ENCODE results near the gene VASN. TPM values are rescaled to one million over a fixed set of nuclear protein-coding genes. Genes with fewer than 3 reads are reported as not detected.
A peak's percentile ranks its signal among the peaks of the same experiment; 100 is the strongest.

Gene VASN
- total and polyA plus RNA-seq, 2 donors from 2014 or later = 75.7 to 82.7 TPM

- H3K9me3 ChIP-seq (ENCODE audit: control insufficient read depth in 2 of 3, insufficient read depth in 1 of 3, low read length in 3 of 3) = no peaks in the 10 kb centered on the region
- DNase-seq = peak in 1 of 5 donors; percentile 50
- TF ChIP-seq, protein P1, sequence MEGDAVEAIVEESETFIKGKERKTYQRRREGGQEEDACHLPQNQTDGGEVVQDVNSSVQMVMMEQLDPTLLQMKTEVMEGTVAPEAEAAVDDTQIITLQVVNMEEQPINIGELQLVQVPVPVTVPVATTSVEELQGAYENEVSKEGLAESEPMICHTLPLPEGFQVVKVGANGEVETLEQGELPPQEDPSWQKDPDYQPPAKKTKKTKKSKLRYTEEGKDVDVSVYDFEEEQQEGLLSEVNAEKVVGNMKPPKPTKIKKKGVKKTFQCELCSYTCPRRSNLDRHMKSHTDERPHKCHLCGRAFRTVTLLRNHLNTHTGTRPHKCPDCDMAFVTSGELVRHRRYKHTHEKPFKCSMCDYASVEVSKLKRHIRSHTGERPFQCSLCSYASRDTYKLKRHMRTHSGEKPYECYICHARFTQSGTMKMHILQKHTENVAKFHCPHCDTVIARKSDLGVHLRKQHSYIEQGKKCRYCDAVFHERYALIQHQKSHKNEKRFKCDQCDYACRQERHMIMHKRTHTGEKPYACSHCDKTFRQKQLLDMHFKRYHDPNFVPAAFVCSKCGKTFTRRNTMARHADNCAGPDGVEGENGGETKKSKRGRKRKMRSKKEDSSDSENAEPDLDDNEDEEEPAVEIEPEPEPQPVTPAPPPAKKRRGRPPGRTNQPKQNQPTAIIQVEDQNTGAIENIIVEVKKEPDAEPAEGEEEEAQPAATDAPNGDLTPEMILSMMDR (IDR thresholded peaks at IDR 0.05; ENCODE audit: borderline replicate concordance, extremely low read depth, insufficient read depth) = no peak
- no peak overlapping the region for H3K9ac ChIP-seq (ENCODE audit: low read length in 3 of 3)
- peak overlapping the region in 1 of 2 donors; percentile 6 for H3K27ac ChIP-seq (ENCODE audit: low read depth in 2 of 2, low read length in 2 of 2)
- no peak for FAIRE-seq
- no peaks in the 10 kb centered on the region for H3K27me3 ChIP-seq (ENCODE audit: control insufficient read depth, insufficient read depth, low read length)
- peaks cover 0 to 4% (median 0%) of the 10 kb centered on the region in 3 donors for H3K36me3 ChIP-seq (ENCODE audit: control insufficient read depth in 2 of 3, insufficient read depth in 3 of 3, low read length in 3 of 3)
- intact Hi-C loops (cut with DNase I) = no loop called here
- H3K4me3 ChIP-seq (ENCODE audit: low read length in 3 of 3) = no peak overlapping the region
- peaks cover 0 to 3% (median 0%) of the 10 kb centered on the region in 3 donors for H3K4me1 ChIP-seq (ENCODE audit: control insufficient read depth in 2 of 3, insufficient read depth in 2 of 3, low read depth in 1 of 3, low read length in 3 of 3)
Measured at GRCh38 chr16:4344983-4345835, 26.4 kb upstream of the VASN start.

DNA sequence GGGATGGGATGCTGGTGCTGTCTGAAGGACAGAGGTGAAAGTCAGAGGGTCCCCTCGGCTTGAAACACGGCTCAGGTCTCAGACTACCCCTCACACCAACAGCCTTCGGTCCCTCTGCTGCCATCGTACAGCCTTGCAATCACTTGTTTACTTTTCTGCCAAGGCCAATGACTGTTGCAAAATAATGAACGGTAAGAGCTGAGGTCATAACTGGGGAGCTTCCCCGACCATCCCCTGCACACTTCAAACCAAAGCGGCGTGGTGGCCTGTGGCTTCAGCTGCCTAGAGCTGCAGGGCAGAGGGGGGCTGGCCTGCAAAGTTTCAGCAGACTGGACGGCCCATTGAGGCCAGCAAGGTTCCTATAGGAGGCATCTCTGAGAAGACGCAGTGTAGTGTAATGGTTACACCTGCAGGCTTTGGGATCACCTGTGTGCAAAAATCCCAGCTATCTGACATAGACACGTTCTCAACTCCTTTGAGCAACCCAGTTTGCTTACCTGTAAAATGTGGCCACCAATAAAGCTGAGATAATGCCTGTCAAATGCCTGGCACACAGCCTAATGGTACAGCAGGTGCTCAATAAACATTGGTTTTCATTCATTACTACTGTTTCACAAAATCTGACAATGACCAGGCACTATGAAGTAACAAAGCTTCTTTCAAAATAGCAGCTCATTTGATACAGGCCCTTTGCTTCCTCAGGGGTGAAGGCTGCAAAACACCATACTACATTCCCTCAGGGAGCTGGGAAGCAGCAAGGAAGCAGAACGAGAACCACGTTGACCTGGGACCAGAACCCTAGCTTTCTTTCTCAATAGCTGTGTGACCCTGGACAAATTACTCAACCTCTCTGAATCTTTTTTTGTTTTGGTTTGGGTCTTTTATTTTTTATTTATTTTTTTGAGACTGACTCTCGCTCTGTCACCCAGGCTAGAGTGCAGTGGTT lies 25.5 kb upstream of the VASN start:
- TF ChIP-seq, protein P1 (IDR thresholded peaks at IDR 0.05; ENCODE audit: borderline replicate concordance, extremely low read depth, insufficient read depth) = no peak
- H3K27me3 ChIP-seq (ENCODE audit: control insufficient read depth, insufficient read depth, low read length) = no peaks in the 10 kb centered on the region
- no peak for DNase-seq
- no peak overlapping the region for H3K27ac ChIP-seq (ENCODE audit: low read depth in 2 of 2, low read length in 2 of 2)
- peaks cover 0 to 4% (median 0%) of the 10 kb centered on the region in 3 donors for H3K4me1 ChIP-seq (ENCODE audit: control insufficient read depth in 2 of 3, insufficient read depth in 2 of 3, low read depth in 1 of 3, low read length in 3 of 3)
- no peak for FAIRE-seq
- no peak overlapping the region for H3K9ac ChIP-seq (ENCODE audit: low read length in 3 of 3)
- no peak overlapping the region for H3K4me3 ChIP-seq (ENCODE audit: low read length in 3 of 3)
- intact Hi-C loops (cut with DNase I) = no loop called here
- H3K9me3 ChIP-seq (ENCODE audit: control insufficient read depth in 2 of 3, insufficient read depth in 1 of 3, low read length in 3 of 3) = no peaks in the 10 kb centered on the region
- H3K36me3 ChIP-seq (ENCODE audit: control insufficient read depth in 2 of 3, insufficient read depth in 3 of 3, low read length in 3 of 3) = peaks cover 0 to under 1% (median 0%) of the 10 kb centered on the region in 3 donors

- peaks cover 0 to 4% (median 0%) of the 10 kb centered on the region in 3 donors for H3K4me1 ChIP-seq (ENCODE audit: control insufficient read depth in 2 of 3, insufficient read depth in 2 of 3, low read depth in 1 of 3, low read length in 3 of 3)
- no peak overlapping the region for H3K9ac ChIP-seq (ENCODE audit: low read length in 3 of 3)
- no peaks in the 10 kb centered on the region for H3K27me3 ChIP-seq (ENCODE audit: control insufficient read depth, insufficient read depth, low read length)
- intact Hi-C loops (cut with DNase I) = no loop called here
- no peak overlapping the region for H3K27ac ChIP-seq (ENCODE audit: low read depth in 2 of 2, low read length in 2 of 2)
- no peaks in the 10 kb centered on the region for H3K36me3 ChIP-seq (ENCODE audit: control insufficient read depth in 2 of 3, insufficient read depth in 3 of 3, low read length in 3 of 3)
- TF ChIP-seq, protein P1 (IDR thresholded peaks at IDR 0.05; ENCODE audit: borderline replicate concordance, extremely low read depth, insufficient read depth) = no peak
- H3K4me3 ChIP-seq (ENCODE audit: low read length in 3 of 3) = no peak overlapping the region
- FAIRE-seq (no peak), DNase-seq (no peak)
- no peaks in the 10 kb centered on the region for H3K9me3 ChIP-seq (ENCODE audit: control insufficient read depth in 2 of 3, insufficient read depth in 1 of 3, low read length in 3 of 3)
Measured at GRCh38 chr16:4347010-4347409, 24.6 kb upstream of the VASN start.
